Amniotic epithelial cell (primary cell): ENCODE measurements around the gene B4GALT2.

Experiments
- DNase-seq: peaks from one replicate; pipeline ENCODE4 v3.0.0-alpha.2; 2010; ENCODE audit warnings: low read depth

The B4GALT2 gene, protein sequence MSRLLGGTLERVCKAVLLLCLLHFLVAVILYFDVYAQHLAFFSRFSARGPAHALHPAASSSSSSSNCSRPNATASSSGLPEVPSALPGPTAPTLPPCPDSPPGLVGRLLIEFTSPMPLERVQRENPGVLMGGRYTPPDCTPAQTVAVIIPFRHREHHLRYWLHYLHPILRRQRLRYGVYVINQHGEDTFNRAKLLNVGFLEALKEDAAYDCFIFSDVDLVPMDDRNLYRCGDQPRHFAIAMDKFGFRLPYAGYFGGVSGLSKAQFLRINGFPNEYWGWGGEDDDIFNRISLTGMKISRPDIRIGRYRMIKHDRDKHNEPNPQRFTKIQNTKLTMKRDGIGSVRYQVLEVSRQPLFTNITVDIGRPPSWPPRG

DNA sequence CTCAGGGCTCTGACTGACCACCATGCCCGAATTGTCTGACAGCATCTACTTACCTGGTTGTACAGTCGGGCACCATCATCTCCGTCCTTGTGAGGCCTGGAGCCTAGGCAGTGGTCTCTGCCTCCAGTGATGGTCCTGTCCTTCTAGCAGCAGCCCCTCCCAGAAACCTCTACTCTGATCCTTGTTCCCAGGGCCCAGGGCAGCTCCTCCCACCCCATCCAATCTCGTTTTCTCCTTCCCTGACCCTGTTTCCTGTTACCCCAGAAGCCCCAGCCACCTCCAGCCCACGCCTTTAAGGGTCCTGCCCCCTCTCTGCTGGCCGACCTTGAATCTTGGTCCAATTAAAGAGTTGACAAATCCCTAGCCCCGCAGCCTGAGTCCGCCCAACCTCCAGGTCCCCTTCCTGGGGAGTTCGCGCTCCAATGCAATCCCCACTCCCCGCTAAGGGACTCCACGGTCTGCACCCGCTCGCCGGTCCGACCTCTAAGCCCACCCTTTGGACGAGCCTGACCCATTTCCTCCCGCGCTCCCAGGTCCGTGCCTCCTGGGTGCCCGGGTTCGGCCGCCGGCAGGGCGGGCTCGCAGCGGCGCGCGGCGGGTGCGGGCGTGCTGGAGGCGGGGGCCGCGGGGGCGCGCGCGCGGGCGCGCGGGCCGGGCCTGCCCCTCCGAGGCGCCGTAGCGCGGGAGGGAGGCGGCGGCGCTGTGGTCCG is at the start of gene B4GALT2:
Gene B4GALT2, plus strand, starts transcription at position 660 of the 710 bp plus-strand sequence. CDS start 1,951 bp downstream, outside the sequence.
- DNase-seq, result peak; percentile 8

DNA sequence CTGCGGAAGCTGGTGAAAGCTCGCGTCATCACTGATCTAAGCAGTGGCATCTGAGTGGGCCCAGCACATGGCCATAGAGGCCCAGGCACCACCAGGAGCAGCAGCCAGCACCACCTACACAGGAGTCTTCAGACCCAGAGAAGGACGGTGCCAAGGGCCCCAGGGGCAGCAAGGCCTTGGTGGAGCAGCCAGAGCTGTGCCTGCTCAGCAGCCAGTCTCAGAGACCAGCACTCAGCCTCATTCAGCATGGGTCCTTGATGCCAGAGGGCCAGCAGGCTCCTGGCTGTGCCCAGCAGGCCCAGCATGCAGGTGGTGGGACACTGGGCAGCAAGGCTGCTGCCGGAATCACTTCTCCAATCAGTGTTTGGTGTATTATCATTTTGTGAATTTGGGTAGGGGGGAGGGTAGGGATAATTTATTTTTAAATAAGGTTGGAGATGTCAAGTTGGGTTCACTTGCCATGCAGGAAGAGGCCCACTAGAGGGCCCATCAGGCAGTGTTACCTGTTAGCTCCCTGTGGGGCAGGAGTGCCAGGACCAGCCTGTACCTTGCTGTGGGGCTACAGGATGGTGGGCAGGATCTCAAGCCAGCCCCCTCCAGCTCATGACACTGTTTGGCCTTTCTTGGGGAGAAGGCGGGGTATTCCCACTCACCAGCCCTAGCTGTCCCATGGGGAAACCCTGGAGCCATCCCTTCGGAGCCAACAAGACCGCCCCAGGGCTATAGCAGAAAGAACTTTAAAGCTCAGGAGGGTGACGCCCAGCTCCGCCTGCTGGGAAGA is 48.7 kb upstream of the B4GALT2 start:
- DNase-seq, result no peak

GRCh38 chr1:43930949-43931275 is 48.1 kb upstream of the B4GALT2 start:
- DNase-seq, result no peak

GRCh38 chr1:43931711-43932660 is 47.0 kb upstream of the B4GALT2 start:
- DNase-seq, result no peak

GRCh38 chr1:43932786-43933385 is 46.1 kb upstream of the B4GALT2 start:
- peak; percentile 40 for DNase-seq

- no peak for DNase-seq
Measured at GRCh38 chr1:43933386-43934100, 45.5 kb upstream of the B4GALT2 start, which contains the start of gene ARTN. Gene ARTN (plus strand): TSS chr1:43933801. CDS start chr1:43935657, 1,856 bp downstream.

DNA sequence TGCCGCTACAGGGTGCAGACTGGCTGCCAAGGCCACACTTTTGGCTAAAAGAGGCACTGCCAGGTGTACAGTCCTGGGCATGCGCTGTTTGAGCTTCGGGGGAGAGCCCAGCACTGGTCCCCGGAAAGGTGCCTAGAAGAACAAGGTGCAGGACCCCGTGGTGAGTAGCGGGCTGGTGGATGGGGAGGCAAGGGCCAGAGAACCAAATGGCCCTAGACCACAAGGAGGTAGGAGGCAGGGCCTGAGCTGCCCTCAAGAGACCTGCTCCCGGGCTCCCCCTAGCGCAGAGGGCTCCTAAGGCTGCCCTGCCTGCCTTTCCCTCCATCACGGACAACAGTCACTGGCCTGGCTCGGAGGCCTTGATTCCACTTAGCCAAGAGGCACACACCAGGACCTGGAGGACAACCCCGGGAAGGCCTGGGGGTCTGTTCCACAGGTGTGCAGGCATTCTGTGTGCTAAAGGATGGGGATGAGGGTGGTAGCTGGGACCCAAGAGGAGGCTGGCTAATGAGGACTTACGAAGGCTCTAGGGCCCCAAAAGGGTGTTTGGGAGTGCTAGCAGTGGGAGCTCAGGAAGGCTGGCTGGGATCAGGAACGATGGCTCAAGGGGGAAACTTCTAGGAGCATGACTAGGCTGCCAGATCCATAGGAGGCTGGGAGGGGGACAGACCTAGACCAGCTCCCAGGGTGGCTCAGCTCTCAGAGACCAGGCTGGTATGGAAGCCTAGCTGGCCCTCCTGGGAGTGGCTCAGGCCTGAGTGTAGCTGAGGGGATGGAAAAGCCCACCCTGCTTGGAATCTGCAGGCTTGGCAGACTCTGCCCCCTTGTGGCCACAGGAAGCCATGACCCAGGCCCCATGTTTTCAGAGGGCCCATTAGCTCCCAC is 44.7 kb upstream of the B4GALT2 start:
- peak; percentile 37 for DNase-seq

GRCh38 chr1:43934986-43935324 is 44.1 kb upstream of the B4GALT2 start:
- no peak for DNase-seq

- DNase-seq, result no peak
Measured at GRCh38 chr1:43935711-43936427, 43.1 kb upstream of the B4GALT2 start.

GRCh38 chr1:43936431-43937151 is 42.4 kb upstream of the B4GALT2 start:
- no peak for DNase-seq

- DNase-seq, result no peak
Measured at GRCh38 chr1:43937179-43937865, 41.7 kb upstream of the B4GALT2 start.

DNA sequence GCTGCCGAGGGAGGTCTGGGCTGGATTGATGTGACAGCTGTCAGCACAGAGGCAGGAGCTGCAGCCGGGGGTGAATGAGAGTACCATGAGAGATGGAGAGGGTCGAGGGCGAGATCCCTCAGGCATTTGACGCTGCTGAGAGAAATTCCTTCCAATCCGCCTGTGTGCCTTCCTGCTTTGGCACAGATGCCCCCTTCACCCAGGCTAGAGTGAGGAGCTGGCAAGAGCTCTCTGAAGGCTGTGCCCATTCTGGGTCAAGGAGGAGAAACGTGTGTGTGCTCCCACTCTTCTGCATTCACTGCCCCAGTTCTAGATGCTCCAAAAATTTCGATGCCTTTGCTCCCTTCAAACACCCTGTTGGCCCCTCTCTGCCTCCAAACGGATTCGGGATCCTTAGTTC is 40.6 kb upstream of the B4GALT2 start:
- no peak for DNase-seq

DNA sequence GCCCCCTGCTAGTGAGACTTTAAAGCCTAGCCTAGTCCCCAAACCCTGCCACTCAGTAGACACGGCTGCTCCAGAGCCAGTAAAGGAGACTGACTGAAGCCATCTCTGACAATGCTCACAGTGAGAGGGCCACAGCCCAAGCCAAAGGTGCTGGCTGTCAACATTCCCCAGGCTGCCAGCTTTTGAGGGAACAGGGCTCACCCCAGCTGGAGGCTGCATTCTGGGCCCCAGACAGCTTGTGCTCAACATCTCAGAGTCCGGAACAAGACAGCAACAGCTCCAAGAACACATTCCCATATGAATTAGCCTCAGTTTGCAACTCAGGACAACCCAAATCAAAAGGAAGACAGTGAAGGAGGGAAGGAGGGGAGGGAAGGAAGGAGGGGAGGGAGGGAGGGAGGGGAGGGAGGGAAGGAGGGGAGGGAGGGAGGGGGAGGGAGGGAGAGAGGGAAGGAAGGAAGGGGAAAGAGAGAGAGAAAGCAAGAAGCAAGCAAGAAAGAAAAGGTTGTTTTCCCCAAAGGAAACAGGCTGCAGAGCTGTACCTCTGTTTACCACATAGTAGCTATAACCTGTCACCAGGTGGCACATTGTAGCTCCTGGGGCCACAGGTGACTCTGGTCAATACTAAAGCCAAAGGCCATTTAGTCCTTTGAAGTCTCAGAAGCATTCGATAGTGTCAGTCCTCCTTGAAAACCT is 40.0 kb upstream of the B4GALT2 start:
- DNase-seq, result no peak

GRCh38 chr1:43942411-43942810 is 36.6 kb upstream of the B4GALT2 start:
- DNase-seq, result no peak

DNA sequence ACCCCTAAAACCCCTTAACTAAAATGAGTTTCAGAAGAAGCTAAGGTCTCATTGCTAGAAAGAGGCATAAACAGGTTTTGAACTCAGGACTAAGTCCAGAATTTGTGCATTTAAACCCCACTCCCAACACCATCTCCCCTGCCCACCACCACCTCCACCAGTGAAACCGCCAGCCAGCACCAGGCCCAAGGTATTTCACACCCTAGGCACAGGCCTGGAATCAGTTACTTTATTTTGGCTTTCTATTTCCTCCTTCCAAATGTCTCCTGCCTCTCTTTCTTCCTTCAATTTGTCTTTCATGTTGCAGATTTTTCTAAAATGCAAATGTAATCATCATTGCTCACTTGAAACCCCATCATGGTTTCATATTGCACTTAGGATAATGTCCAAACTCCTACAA is 34.1 kb upstream of the B4GALT2 start:
- no peak for DNase-seq

- no peak for DNase-seq
Measured at GRCh38 chr1:43945674-43946235, 33.3 kb upstream of the B4GALT2 start.
